ENCODE measurements around the gene RPL12.

DNA sequence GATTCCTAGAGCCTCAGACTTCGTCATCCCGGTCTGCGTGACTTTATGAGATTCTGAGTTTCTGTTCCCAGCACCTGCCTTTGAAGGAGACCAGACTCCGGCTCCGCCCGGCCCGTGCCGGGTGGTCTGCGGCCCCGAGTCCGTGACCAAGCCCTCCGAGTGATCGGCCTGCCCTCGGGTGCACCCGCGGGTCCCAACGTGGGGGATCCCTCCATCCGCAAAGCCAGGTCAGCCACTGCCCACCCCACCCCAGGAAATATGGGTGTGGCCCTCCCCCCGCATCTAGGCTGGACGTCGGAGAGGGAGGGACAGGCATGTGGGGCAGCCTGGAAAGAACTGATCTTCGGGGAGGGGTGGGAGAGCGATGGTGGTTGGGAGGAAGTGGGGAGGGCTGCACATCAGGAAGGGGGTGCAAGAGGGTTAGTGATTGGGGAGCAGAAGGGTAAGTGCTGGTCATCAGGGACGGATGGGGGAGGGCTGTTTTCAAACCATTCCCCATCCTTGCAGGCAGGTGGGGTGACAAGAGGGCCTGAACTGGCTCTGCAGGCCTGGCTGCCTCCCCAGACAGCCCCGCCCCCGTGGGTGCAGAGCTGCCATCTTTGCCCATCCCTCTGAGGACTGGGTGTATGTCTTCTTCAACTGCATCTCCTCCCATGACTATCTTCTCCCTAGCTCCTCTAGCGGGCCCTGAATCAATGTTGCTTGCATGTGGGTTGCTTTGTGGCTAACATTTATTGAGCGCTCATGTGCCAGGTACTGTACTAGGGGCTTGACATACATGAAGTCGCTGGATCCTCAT lies 851 bp upstream of the RPL12 start:
- TF ChIP-seq EZH2 (IDR thresholded peaks at IDR 0.05; ENCODE audit: insufficient read depth, poor library complexity, severe bottlenecking) (no peak), EZH2phosphoT487 (IDR thresholded peaks at IDR 0.05; ENCODE audit: insufficient read depth, low read depth) (no peak)

All from GM23248 (cell line).